ENCODE measurements around the gene EMC8. TPM values are rescaled to one million over a fixed set of nuclear protein-coding genes. Genes with fewer than 3 reads are reported as not detected.
"Not testable (repeated sequence)": the region's sequence is repeated elsewhere in the genome, so short reads cannot be mapped to it uniquely, and the experiment has no call there.

EMC8 gene
- total and polyA plus RNA-seq, 2 donors from 2014 or later = 20.9 to 24.7 TPM

DNA sequence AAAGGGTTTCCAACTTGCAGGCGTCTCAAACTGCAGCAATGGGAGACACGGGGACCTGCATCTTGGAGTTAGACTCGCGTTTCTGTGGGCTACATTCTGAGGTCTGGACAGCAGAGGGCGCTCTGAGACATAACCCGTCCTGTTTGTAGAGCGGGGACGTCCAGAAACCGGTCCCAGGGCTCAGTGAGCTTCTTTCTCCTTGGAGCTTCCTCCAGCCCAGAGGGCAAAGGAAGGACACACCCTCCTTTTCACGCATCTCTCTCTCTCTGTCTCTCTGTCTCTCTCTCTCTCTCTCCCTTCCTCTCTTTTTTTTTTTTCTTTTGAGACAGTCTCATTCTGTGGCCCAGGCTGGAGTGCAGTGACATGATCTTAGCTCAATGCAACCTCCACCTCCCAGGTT is 19.9 kb upstream of the EMC8 start:
- no peak for FAIRE-seq
- intact Hi-C loops (cut with DNase I) = loop anchor here (10.0 kb wide), 1 partner anchor 696 kb away; the partner anchor contains the start of gene FOXF1
- peak; percentile 84 to 88 (median 87) for DNase-seq

DNA sequence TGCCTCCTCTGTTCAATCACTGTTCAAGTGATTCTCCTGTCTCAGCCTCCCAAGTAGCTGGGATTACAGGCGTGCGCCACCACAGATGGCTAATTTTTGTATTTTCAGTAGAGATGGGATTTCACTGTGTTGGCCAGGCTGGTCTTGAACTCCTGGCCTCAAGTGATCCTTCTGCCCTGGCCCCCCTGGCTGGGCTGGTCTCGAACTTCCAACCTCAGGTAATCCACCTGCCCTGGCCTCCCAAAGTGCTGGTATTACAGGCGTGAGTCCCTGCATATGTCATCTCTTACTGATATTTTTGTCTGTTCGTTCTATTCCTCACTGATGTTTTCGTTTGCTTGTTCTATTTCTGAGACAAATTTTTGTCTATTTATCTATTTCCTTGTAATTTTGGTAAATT is 17.9 kb upstream of the EMC8 start:
- H3K9ac ChIP-seq (ENCODE audit: low read length in 3 of 3); H3K4me1 ChIP-seq (ENCODE audit: control insufficient read depth in 2 of 3, insufficient read depth in 2 of 3, low read depth in 1 of 3, low read length in 3 of 3); H3K4me3 ChIP-seq (ENCODE audit: low read length in 3 of 3); H3K36me3 ChIP-seq (ENCODE audit: control insufficient read depth in 2 of 3, insufficient read depth in 3 of 3, low read length in 3 of 3); H3K27me3 ChIP-seq (ENCODE audit: control insufficient read depth, insufficient read depth, low read length); H3K27ac ChIP-seq (ENCODE audit: low read depth in 2 of 2, low read length in 2 of 2); H3K9me3 ChIP-seq (ENCODE audit: control insufficient read depth in 2 of 3, insufficient read depth in 1 of 3, low read length in 3 of 3); FAIRE-seq: not testable (repeated sequence)
- intact Hi-C loops (cut with DNase I) = loop anchor here (10.0 kb wide), 1 partner anchor 698 kb away; the partner anchor contains the start of gene FOXF1
- peak in 2 of 5 donors; percentile 16 to 57 for DNase-seq

More for the DNA sequence above, 19.9 kb upstream of the EMC8 start:
- TF ChIP-seq, protein P1, sequence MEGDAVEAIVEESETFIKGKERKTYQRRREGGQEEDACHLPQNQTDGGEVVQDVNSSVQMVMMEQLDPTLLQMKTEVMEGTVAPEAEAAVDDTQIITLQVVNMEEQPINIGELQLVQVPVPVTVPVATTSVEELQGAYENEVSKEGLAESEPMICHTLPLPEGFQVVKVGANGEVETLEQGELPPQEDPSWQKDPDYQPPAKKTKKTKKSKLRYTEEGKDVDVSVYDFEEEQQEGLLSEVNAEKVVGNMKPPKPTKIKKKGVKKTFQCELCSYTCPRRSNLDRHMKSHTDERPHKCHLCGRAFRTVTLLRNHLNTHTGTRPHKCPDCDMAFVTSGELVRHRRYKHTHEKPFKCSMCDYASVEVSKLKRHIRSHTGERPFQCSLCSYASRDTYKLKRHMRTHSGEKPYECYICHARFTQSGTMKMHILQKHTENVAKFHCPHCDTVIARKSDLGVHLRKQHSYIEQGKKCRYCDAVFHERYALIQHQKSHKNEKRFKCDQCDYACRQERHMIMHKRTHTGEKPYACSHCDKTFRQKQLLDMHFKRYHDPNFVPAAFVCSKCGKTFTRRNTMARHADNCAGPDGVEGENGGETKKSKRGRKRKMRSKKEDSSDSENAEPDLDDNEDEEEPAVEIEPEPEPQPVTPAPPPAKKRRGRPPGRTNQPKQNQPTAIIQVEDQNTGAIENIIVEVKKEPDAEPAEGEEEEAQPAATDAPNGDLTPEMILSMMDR (IDR thresholded peaks at IDR 0.05; ENCODE audit: borderline replicate concordance, extremely low read depth, insufficient read depth) = peak; percentile 76
- no peak overlapping the region for H3K4me3 ChIP-seq (ENCODE audit: low read length in 3 of 3)
- no peaks in the 10 kb centered on the region for H3K4me1 ChIP-seq (ENCODE audit: control insufficient read depth in 2 of 3, insufficient read depth in 2 of 3, low read depth in 1 of 3, low read length in 3 of 3)
- H3K36me3 ChIP-seq (ENCODE audit: control insufficient read depth in 2 of 3, insufficient read depth in 3 of 3, low read length in 3 of 3) = no peaks in the 10 kb centered on the region
- H3K9ac ChIP-seq (ENCODE audit: low read length in 3 of 3) = no peak overlapping the region
- H3K27ac ChIP-seq (ENCODE audit: low read depth in 2 of 2, low read length in 2 of 2) = no peak overlapping the region
- H3K9me3 ChIP-seq (ENCODE audit: control insufficient read depth in 2 of 3, insufficient read depth in 1 of 3, low read length in 3 of 3) = peaks cover 0 to 2% (median 0%) of the 10 kb centered on the region in 3 donors
- H3K27me3 ChIP-seq (ENCODE audit: control insufficient read depth, insufficient read depth, low read length) = peaks cover 3% of the 10 kb centered on the region

DNA sequence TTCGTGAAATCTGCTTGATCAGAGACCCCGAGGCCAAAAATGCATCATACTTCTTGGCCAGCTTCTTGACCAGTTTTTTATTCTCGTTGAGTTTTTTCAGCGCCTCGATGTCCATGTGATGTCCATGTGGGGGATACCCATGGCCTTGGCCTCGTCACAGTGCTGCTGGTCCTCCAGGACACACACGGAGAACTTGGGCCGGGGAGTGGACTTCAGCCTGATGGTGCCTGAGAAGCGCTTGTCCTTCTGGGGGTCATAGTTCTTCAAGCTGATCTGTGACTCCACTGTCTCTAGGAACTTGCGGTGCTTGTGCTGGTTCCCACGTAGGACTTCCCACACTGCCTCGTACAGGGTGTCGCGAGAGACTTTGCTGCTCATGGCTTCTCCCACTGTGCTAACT is 16.8 kb upstream of the EMC8 start:
- no peak for FAIRE-seq
- H3K4me3 ChIP-seq (ENCODE audit: low read length in 3 of 3) = no peak overlapping the region
- DNase-seq = peak in 1 of 5 donors; percentile 37
- no peaks in the 10 kb centered on the region for H3K4me1 ChIP-seq (ENCODE audit: control insufficient read depth in 2 of 3, insufficient read depth in 2 of 3, low read depth in 1 of 3, low read length in 3 of 3)
- H3K9me3 ChIP-seq (ENCODE audit: control insufficient read depth in 2 of 3, insufficient read depth in 1 of 3, low read length in 3 of 3) = no peaks in the 10 kb centered on the region
- no peaks in the 10 kb centered on the region for H3K36me3 ChIP-seq (ENCODE audit: control insufficient read depth in 2 of 3, insufficient read depth in 3 of 3, low read length in 3 of 3)
- no peak overlapping the region for H3K27ac ChIP-seq (ENCODE audit: low read depth in 2 of 2, low read length in 2 of 2)
- intact Hi-C loops (cut with DNase I) = loop anchor here (10.0 kb wide), 1 partner anchor 699 kb away; the partner anchor contains the start of gene FOXF1
- H3K27me3 ChIP-seq (ENCODE audit: control insufficient read depth, insufficient read depth, low read length) = peaks cover 3% of the 10 kb centered on the region
- TF ChIP-seq, protein P1 (IDR thresholded peaks at IDR 0.05; ENCODE audit: borderline replicate concordance, extremely low read depth, insufficient read depth) = no peak
- H3K9ac ChIP-seq (ENCODE audit: low read length in 3 of 3) = no peak overlapping the region

DNA sequence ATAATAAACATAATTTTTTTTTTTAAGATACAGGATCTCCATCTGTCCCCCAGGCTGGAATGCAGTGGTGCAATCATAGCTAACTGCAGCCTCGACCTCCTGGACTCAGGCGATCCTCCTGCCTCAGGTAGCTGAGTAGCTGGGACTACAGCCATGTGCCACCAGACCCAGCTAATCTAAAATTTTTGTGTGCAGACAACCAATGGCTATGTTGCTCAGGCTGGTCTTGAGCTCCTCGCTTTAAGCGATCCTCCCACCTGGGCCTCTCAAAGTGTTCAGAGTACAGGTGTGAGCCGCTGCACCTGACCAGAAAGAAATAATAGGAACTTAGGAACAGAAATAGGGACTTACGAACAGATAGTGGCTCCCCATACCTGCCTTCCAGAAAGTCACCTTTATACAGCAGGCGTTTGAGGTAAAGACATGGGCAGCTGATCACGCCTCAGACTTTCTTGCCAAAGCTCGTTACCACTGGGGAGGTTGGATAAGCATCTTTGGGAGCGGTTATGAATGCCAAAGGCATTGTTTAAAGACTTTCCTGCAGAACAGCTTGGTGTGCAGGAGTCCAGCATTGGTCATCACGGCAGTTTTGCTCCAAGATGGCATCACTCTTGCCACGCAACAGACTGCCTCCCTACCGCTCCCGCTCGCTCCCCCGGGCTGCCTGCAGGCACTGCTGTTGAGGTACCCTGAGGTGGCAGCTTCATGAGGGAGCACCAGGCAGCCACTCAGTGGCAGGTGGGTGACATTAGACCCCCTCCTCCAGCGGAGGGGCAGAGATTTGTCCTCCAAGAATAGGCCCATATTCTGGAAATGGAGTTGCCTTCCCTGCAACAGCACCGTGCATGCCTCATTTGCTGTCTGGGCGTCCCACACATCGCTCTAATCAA is 13.7 kb upstream of the EMC8 start:
- TF ChIP-seq, protein P1 (IDR thresholded peaks at IDR 0.05; ENCODE audit: borderline replicate concordance, extremely low read depth, insufficient read depth) = no peak
- DNase-seq (peak in 1 of 5 donors; percentile 62), FAIRE-seq (no peak)
- Histone ChIP-seq H3K36me3 (ENCODE audit: control insufficient read depth in 2 of 3, insufficient read depth in 3 of 3, low read length in 3 of 3) (no peaks in the 10 kb centered on the region), H3K4me1 (ENCODE audit: control insufficient read depth in 2 of 3, insufficient read depth in 2 of 3, low read depth in 1 of 3, low read length in 3 of 3) (no peaks in the 10 kb centered on the region), H3K27ac (ENCODE audit: low read depth in 2 of 2, low read length in 2 of 2) (no peak overlapping the region), H3K27me3 (ENCODE audit: control insufficient read depth, insufficient read depth, low read length) (no peaks in the 10 kb centered on the region), H3K9ac (ENCODE audit: low read length in 3 of 3) (no peak overlapping the region), H3K4me3 (ENCODE audit: low read length in 3 of 3) (no peak overlapping the region), H3K9me3 (ENCODE audit: control insufficient read depth in 2 of 3, insufficient read depth in 1 of 3, low read length in 3 of 3) (no peaks in the 10 kb centered on the region)
- intact Hi-C loops (cut with DNase I) = loop anchor here (10.0 kb wide), 1 partner anchor 702 kb away; the partner anchor contains the start of gene FOXF1

Measured in kidney (tissue), 14 donors.